DND-41 (cell line): ENCODE results near the gene GTF3C5.

Experiments
- ATAC-seq: fragments of 200-7000 bp; cut with Tn5 transposase; 3 replicates; pipeline ENCODE4 v1.9.1; 2021; ENCODE audit warnings: low read depth; ENCODE audit not compliant: insufficient read depth
- DNase-seq: peaks from one replicate; pipeline ENCODE4 v3.0.0-alpha.2; 2020
- H2AFZ ChIP-seq: 2 replicates; pipeline ENCODE4 v1.6.0; 2012; ENCODE audit warnings: low read depth, low read length
- H3K27ac ChIP-seq: 2 replicates; pipeline ENCODE4 v1.5.1; 2012; ENCODE audit warnings: low read length, inconsistent platforms
- H3K27me3 ChIP-seq: fragments of 200-600 bp; sonication (generic); 2 replicates; pipeline ENCODE4 v1.6.0; 2012; ENCODE audit warnings: low read length, mild to moderate bottlenecking, inconsistent platforms; ENCODE audit not compliant: insufficient read depth, poor library complexity
- H3K36me3 ChIP-seq: 2 replicates; pipeline ENCODE4 v1.5.1; 2012; ENCODE audit warnings: low read length, inconsistent platforms; ENCODE audit not compliant: insufficient read depth
- H3K4me1 ChIP-seq: 2 replicates; pipeline ENCODE4 v1.5.1; 2012; ENCODE audit warnings: mild to moderate bottlenecking, low read length; ENCODE audit not compliant: insufficient read depth
- H3K4me2 ChIP-seq: 2 replicates; pipeline ENCODE4 v1.6.0; 2012; ENCODE audit warnings: mild to moderate bottlenecking, moderate library complexity, low read length, inconsistent platforms; ENCODE audit not compliant: insufficient read depth
- H3K4me3 ChIP-seq, 2 experiments: fragments of 200-600 bp in 1 of 2; shearing (Covaris generic) in 1 of 2; 2 replicates each; pipeline ENCODE4 v1.5.1; 2012 to 2016; ENCODE audit warnings: inconsistent platforms in 2 of 2, low read length in 2 of 2, mild to moderate bottlenecking in 2 of 2, low read depth in 1 of 2, moderate library complexity in 1 of 2
- H3K79me2 ChIP-seq: 2 replicates; pipeline ENCODE4 v1.6.0; 2012; ENCODE audit warnings: low read length, inconsistent platforms; ENCODE audit not compliant: insufficient read depth
- H3K9ac ChIP-seq: 2 replicates; pipeline ENCODE4 v1.6.0; 2012; ENCODE audit warnings: low read depth, mild to moderate bottlenecking, inconsistent platforms, low read length, moderate library complexity
- H3K9me3 ChIP-seq: 2 replicates; pipeline ENCODE4 v1.5.1; 2012; ENCODE audit warnings: low read length, moderate library complexity, mild to moderate bottlenecking, inconsistent platforms; ENCODE audit not compliant: insufficient read depth, severe bottlenecking
- H4K20me1 ChIP-seq: 2 replicates; pipeline ENCODE4 v1.6.0; 2012; ENCODE audit warnings: low read length; ENCODE audit not compliant: insufficient read depth
- EZH2 ChIP-seq: IDR thresholded peaks from 3 replicates; pipeline ENCODE4 v1.6.1; 2012; ENCODE audit warnings: borderline replicate concordance, low read depth, mild to moderate bottlenecking, moderate library complexity, low read length, inconsistent platforms; ENCODE audit not compliant: severe bottlenecking
- TF ChIP-seq, protein P1 (sequence below): IDR thresholded peaks from 2 replicates; pipeline ENCODE4 v1.5.1; 2012; ENCODE audit warnings: borderline replicate concordance, low read length, moderate library complexity, mild to moderate bottlenecking; ENCODE audit not compliant: poor library complexity, severe bottlenecking; ENCODE audit errors: extremely low read depth

Gene GTF3C5

DNA sequence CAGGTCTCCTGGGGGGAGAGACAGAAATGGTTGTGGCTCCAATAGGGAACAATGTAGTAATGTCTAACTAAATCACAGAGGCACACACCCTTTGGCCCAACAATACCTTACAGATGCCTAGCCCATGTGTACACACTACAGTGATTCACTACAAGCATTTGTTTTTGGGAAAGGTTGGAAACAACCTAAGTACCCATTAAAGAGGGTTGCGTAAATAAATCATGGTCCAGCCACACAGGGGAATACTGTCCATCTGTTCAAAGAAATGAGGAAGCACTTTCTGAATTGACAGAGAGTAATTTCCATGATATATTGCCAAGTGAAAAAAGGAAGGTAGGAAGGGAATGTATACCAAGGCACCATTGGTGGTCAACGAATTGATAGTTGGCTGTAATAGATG is 22.0 kb upstream of the GTF3C5 start:
- Histone ChIP-seq H3K4me3 (no peak overlapping the region), H3K27me3 (no peaks in the 10 kb centered on the region), H3K9me3 (no peaks in the 10 kb centered on the region), H3K4me1 (no peaks in the 10 kb centered on the region), H3K36me3 (no peaks in the 10 kb centered on the region), H3K79me2 (no peaks in the 10 kb centered on the region), H2AFZ (no peak overlapping the region), H3K9ac (no peak overlapping the region), H3K4me2 (no peak overlapping the region), H4K20me1 (no peaks in the 10 kb centered on the region), H3K27ac (no peak overlapping the region)
- ATAC-seq = no peak
- DNase-seq = no peak
- TF ChIP-seq EZH2 = no peak
- TF ChIP-seq, protein P1, sequence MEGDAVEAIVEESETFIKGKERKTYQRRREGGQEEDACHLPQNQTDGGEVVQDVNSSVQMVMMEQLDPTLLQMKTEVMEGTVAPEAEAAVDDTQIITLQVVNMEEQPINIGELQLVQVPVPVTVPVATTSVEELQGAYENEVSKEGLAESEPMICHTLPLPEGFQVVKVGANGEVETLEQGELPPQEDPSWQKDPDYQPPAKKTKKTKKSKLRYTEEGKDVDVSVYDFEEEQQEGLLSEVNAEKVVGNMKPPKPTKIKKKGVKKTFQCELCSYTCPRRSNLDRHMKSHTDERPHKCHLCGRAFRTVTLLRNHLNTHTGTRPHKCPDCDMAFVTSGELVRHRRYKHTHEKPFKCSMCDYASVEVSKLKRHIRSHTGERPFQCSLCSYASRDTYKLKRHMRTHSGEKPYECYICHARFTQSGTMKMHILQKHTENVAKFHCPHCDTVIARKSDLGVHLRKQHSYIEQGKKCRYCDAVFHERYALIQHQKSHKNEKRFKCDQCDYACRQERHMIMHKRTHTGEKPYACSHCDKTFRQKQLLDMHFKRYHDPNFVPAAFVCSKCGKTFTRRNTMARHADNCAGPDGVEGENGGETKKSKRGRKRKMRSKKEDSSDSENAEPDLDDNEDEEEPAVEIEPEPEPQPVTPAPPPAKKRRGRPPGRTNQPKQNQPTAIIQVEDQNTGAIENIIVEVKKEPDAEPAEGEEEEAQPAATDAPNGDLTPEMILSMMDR = no peak

DNA sequence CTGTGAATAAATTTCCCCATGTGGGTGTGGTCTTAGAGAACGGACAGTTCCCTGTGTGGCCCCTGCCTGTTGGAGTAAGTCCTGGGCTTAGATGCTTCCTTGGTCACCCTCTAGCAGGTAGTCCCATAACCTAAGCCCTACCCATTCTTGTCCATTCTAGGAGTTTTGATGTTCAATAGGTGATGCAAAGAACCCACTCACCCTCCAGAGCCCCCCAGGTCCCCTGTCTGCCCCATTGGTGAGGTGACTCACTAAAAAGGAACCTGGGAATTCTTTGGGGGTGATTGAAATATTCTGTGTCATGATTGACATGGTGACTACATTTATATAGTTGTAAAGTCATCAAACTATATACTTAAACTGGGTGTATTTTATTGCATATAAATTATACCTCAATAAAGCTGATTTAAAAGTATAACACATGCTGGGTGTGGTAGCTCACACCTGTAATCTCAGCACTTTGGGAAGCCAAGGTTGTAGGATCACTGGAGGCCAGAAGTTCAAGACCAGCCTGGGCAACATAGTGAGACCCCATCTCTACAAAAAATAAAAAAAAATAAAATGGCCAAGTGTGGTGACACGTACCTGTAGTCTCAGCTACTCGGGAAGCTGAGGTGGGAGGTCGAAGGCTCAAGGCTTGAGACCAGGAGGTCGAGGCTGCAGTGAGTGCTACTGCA is 20.8 kb upstream of the GTF3C5 start:
- H4K20me1 ChIP-seq = no peaks in the 10 kb centered on the region
- no peaks in the 10 kb centered on the region for H3K79me2 ChIP-seq
- no peaks in the 10 kb centered on the region for H3K9me3 ChIP-seq
- ATAC-seq (no peak), DNase-seq (no peak)
- H3K36me3 ChIP-seq = no peaks in the 10 kb centered on the region
- no peak overlapping the region for H3K27ac ChIP-seq
- no peak overlapping the region for H3K9ac ChIP-seq
- TF ChIP-seq, protein P1 = no peak
- TF ChIP-seq EZH2 = no peak
- H3K4me2 ChIP-seq = no peak overlapping the region
- no peak overlapping the region for H3K4me3 ChIP-seq
- H3K4me1 ChIP-seq = no peaks in the 10 kb centered on the region
- no peaks in the 10 kb centered on the region for H3K27me3 ChIP-seq
- no peak overlapping the region for H2AFZ ChIP-seq

DNA sequence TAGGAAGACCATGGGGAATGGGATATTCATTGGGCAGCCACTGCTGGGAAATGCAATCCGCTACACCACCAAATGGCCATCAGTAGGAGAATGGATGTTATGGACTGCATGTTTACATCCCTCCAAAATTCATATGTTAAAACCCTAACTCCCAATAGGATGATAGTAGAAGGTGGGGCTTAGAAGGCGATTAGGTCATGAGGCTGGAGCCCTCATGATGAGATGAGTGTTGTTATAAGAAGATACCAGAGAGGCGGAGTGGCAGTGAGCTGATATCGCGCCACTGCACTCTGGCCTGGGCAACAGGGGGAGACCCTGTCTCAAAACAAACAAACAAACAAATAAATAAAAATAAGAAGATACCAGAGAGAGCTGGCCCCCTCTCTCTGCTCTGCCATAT is 16.1 kb upstream of the GTF3C5 start:
- TF ChIP-seq, protein P1 = no peak
- TF ChIP-seq EZH2 = no peak
- ATAC-seq (no peak), DNase-seq (no peak)
- H2AFZ ChIP-seq = no peak overlapping the region
- H3K4me3 ChIP-seq = no peak overlapping the region
- no peak overlapping the region for H3K4me2 ChIP-seq
- no peak overlapping the region for H3K9ac ChIP-seq
- no peaks in the 10 kb centered on the region for H4K20me1 ChIP-seq
- no peaks in the 10 kb centered on the region for H3K9me3 ChIP-seq
- H3K79me2 ChIP-seq = no peaks in the 10 kb centered on the region
- H3K27ac ChIP-seq = no peak overlapping the region
- H3K36me3 ChIP-seq = no peaks in the 10 kb centered on the region
- no peaks in the 10 kb centered on the region for H3K4me1 ChIP-seq
- no peaks in the 10 kb centered on the region for H3K27me3 ChIP-seq
